Renal cortical epithelial cell (primary cell): Measurements from ENCODE around the gene RASSF8. TPM values are rescaled to one million over a fixed set of nuclear protein-coding genes. Genes with fewer than 3 reads are reported as not detected.
A peak's percentile ranks its signal among the peaks of the same experiment; 100 is the strongest.

Source experiments
- DNase-seq: peaks from one replicate; pipeline ENCODE4 v3.0.0-alpha.2; 2011; ENCODE audit warnings: low read depth
- total RNA-seq: library from RNA; depleted of rRNA; stranded (reverse); fragments of >200 nt; gene quantifications from 2 replicates; pipeline ENCODE4 v1.2.3, GENCODE V29; 2014

RASSF8 gene
- 48.1 and 68.5 TPM in 2 replicates for total RNA-seq

GRCh38 chr12:25958428-25959070, at the start of gene RASSF8:
TSS of gene RASSF8 (plus strand) at chr12:25958682. CDS start at chr12:26055344, 96,662 bp downstream.
- no peak for DNase-seq

GRCh38 chr12:25914551-25914950, 43.9 kb upstream of the RASSF8 start:
- DNase-seq = no peak

- peak; percentile 24 for DNase-seq
Measured at GRCh38 chr12:25924491-25925001, 33.9 kb upstream of the RASSF8 start.

- DNase-seq = no peak
Measured at GRCh38 chr12:25925064-25925463, 33.4 kb upstream of the RASSF8 start.

GRCh38 chr12:25926536-25926935, 31.9 kb upstream of the RASSF8 start:
- no peak for DNase-seq

GRCh38 chr12:25929142-25929541, 29.3 kb upstream of the RASSF8 start:
- DNase-seq = peak; percentile 70

- no peak for DNase-seq
Measured at GRCh38 chr12:25932971-25933370, 25.5 kb upstream of the RASSF8 start.

- DNase-seq = no peak
Measured at GRCh38 chr12:25934456-25934855, 24.0 kb upstream of the RASSF8 start.

- DNase-seq = peak; percentile 13
Measured at GRCh38 chr12:25935355-25936144, 22.9 kb upstream of the RASSF8 start.

GRCh38 chr12:25937096-25937495, 21.4 kb upstream of the RASSF8 start:
- no peak for DNase-seq

- DNase-seq = no peak
Measured at GRCh38 chr12:25938581-25938980, 19.9 kb upstream of the RASSF8 start.

- DNase-seq = no peak
Measured at GRCh38 chr12:25939606-25940005, 18.9 kb upstream of the RASSF8 start.

GRCh38 chr12:25940886-25941285, 17.6 kb upstream of the RASSF8 start:
- no peak for DNase-seq

- DNase-seq = peak; percentile 21
Measured at GRCh38 chr12:25942709-25943108, 15.8 kb upstream of the RASSF8 start.

- no peak for DNase-seq
Measured at GRCh38 chr12:25943940-25944339, 14.5 kb upstream of the RASSF8 start.

GRCh38 chr12:25949343-25949742, 9.1 kb upstream of the RASSF8 start:
- no peak for DNase-seq

GRCh38 chr12:25950329-25951115, 8.0 kb upstream of the RASSF8 start:
- DNase-seq = no peak

- DNase-seq = peak; percentile 83
Measured at GRCh38 chr12:25957793-25958427, 572 bp upstream of the RASSF8 start.

GRCh38 chr12:25959071-25959961, 834 bp downstream of the RASSF8 start:
- DNase-seq = peak; percentile 80

- peak; percentile 47 for DNase-seq
Measured at GRCh38 chr12:25960143-25960542, 1.7 kb downstream of the RASSF8 start.

- no peak for DNase-seq
Measured at GRCh38 chr12:25960961-25961360, 2.5 kb downstream of the RASSF8 start.
